AML-193 (cell line): Measurements from ENCODE around the gene RPTOR.

ENCODE experiments used
- DNase-seq, 2 experiments: peaks; one replicate each; lab custom pipeline; 2025; lab: John Stamatoyannopoulos, UW

Gene RPTOR

DNA sequence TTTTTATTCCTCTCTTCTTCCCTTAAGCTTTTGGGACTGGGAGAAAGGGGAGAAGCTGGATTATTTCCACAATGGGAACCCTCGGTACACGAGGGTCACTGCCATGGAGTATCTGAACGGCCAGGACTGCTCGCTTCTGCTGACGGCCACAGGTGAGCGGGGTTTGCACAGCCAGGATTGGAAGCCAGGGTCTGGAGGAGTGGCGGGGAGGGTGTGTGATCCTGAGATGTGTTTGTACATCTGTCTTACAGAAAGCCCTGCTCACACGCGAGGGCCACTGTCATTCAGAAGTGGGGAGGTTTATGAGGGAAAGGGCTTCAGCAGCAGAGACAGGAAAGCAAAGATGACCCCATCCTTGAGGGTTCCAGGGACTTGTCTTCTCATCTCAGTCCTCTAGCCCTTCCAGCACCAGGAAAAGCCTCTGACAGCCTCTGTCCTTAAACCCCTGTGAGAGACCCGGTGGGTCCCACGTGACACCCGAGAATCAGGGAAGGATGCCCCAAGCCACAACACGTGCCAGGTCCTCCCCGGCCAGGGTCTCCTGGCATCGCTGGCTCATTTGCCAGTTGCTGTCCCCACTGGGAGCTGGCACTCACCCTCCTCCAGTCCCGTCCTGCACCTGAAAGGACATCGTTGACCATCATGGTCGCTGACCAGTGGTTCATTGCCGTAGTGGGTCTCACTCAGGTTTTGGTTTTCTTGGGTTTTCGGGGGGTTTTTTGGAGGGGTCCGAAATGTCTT, 402.7 kb downstream of the RPTOR start:
- DNase-seq, result no peak

DNA sequence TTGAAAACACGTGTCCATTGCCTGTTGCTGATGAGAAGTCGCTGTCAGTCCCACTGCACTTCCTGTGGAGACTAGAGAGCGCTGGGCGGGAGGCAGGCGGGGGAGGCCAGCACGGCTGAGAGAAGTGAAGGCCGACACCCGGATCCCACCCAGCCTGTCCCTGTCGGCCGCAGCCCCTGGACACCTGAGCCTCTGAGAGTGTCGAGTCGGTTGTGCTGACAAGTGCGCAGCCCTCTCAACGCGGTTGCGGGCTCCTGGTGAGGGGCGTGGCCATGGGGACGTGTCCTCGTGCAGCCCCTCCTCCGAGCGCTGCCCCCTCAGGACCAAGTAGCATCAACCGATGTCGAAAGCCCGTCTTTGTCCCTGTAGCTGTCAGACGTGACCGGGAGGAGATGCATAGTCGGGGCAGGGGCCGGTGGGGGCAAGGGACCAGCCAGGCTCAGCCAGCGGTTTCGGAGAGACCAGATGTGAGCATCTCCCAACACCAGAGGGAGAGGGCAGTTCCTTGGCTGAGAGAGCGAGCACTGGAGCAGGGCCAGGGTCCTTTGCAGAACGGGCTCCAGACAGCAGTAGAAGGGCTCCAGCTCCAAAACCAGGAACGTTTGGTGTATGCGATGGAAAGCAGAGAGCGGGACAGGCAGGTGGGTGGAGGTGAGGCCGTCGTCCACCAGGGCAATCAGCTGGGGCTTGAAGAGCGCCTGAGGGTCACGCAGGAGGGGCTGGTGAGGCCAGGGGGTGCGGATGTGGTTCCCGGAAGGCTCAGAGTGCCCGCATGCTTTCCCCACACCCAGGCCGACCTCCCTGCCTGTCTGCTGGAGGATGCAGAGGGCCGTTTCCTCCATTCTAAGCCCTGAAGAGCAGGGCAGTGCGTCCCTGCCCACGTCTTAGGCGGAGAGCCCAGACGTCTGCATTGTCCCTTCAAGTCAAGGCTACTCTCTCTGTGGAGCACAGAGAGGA, 403.7 kb downstream of the RPTOR start:
- DNase-seq, result no peak

DNA sequence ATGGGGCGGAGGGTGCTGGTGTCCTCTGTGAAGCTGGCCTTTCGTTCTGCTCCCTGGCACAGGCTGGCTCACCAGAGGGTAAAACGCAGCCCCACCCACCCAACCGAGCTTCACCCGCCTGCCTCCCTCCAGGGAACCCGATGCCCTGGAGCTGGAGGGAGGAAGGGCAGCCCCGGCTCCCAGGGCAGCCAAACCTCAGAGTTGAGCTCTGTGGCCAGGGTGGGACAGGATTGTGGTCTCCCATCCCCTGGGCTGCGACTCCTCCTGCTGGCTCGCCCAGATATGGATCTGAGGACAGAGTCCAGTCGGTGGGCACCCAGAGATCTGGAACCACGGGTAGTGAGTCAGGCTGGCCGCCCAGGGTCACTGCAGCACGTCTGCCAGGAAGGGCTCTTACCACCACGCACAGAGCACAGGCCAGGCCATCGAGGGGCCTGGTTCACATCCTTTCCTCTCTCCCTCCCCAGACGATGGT, 404.4 kb downstream of the RPTOR start:
- no peak for DNase-seq

DNA sequence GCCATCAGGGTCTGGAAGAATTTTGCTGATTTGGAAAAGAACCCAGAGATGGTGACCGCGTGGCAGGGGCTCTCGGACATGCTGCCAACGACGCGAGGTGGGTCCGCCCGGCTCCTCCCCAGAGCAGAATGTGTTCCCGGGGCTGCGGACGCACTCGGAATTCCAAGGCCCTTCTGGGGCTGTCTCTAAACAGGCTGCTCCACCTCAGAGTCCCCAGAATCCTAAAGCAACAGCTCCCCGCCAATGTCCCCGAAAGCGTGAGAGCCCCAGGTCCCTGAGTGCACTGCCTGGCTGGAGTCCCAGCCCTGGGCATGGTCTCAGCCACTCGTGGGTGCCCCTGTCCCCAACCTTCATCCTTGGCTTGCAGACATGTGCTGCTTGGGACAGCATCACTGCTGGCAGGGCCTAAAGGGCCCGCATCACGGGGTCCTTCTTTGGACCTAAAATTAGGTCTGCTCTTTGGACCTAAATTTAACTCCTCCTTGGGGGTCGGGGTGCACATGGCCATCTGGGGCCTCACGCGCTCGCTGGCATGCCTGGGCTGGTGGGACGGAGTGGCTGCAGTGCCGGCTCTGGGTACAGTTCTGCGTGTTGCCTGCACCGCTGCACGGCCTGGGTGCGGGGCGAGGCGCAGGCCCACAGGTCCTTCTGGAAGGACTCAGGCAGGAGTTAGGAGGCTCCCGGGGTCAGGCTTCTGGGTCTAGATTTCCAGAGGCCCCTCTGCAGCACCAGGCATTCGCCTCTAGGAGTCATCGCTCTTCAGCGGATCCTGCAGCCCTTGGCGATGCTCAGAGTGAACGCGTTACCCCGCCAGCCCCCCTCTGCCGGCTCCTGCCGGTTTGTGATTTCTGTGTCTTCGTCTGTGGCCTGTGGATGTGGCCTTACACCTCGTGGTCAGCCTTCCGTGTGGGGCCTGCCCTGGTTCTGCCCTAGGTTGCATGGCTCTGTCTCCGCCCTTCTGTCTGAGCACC, 405.1 kb downstream of the RPTOR start:
- DNase-seq, result no peak

DNA sequence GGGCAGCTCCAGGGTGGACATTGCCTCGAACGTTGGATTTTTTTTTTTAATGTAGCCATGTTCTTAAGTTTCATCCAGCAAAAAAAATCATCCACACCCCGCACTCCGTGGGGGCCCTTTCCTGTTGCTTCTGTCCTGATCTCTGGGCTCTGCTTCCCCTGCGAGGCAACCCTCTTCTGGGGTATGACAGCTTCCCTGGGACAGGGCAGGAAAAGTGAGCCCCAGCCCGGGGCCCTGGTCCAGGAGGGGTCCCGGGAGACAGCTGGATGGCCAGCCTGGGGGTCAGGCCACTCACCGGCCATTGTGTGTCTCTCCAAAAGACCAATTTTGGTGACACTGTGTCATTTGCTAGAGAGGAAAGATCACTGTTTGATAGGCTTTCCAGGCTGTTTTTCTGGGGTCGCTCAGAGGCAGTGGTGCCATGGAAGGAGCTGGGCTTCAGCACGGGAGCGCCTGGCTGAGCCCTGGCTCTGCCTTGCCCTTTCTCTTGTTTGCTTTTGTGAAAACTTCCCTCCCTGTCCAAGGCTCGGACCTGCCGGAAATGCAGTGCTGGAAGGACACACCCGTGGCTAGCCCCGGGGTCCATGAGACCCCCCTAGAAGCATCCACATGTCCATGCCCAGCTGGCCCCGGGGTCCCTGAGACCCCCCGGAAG, 406.0 kb downstream of the RPTOR start:
- no peak for DNase-seq

DNA sequence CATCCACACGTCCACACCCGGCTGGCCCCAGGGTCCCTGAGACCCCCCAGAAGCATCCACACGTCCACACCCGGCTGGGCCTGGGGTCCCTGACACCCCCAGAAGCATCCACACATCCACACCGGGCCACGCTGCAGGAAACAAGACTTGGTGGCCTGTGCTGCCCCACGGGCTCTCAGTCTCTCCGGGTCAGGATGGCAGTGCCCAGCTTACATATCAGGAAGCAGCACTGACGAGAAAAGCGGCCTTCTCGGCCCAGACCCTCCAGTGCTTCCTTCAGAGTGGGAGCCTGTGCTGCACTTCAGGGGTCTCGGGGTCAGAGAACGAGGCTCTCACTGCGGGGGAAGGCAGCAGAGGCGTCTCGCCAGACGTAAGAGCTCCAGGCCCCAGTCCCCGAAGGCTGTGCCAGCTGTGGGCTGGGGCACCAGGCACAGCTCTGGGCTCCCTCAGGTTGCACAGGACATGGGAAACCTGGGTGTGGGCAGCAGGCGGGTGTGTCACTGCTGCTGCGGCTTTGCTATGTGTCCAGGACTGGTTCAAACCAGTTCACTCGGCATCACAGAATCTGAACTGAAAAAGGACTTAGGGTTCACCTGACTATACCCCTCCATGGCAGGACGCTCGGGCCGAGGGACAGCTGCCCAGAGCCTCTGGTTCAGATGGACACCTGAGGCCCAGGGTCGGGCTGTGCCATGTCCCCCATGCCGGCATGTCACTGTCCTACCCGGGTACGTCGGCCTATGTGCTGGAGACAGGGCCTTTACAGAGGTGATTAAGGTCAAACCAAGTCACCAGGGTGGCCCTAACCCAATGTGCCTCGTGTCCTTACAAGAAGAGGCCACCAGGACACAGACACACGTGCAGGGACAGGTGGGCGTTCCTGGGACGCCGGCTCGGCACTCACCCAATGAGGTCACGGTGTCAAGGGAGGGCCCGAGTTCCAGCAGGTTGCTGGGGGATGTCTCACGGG, 406.8 kb downstream of the RPTOR start:
- no peak for DNase-seq

DNA sequence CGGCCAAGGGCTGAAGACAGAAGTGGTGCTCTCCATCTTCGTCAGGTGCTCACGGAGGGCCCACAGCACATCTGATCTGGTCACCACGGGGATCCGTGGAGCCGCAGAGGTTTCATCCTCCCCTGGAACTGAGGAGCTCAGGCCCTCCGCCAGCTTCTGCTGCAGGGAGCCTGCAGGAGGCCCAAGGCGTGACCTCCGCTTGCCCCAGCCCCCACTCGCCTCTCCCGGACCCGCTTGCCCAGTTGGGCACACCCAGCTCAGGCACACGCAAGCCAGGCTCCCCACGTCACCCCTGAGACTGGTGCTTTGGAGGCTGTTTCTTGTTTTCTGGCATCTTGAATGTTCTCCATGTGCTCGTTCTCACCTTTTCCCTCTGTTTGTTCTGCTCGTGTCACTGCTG, 407.7 kb downstream of the RPTOR start:
- no peak for DNase-seq

DNA sequence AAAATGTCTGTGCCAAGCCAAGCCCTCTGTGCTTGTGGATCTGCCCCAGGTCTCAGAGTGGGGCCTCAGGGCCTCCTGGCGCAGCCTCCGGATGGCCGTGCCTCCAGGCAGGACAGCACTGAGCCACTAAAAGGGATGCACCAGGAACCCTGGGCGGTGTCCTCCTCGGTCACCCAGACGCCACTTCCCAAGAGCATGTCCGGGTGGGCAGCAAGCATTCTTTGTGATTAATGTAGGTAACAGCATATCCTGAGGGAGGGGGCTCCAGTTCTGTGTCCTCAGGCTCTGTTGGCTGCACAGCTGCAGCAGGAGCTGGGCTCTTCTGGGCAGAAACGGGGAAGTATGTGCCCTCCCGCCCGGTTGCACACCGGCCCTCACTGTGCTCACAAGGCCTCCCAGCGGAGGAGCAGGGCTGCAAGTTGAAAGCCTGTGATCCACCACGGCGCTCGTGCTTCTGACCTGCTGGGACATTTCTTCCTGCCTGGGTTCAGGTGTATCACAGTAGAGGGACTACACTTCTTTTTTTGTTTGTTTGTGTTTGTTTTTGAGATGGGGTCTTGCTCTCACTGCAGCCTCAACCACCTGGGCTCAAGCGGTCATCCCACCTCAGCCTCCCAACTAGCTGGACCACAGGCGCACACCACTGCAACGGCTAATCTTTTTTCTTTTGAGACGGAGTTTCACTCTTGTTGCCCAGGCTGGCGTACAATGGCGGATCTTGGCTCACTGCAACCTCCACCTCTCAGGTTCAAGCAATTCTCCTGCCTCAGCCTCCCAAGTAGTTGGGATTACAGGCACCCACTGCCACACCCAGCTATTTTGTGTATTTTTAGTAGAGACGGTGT, 409.1 kb downstream of the RPTOR start:
- DNase-seq, result no peak

DNA sequence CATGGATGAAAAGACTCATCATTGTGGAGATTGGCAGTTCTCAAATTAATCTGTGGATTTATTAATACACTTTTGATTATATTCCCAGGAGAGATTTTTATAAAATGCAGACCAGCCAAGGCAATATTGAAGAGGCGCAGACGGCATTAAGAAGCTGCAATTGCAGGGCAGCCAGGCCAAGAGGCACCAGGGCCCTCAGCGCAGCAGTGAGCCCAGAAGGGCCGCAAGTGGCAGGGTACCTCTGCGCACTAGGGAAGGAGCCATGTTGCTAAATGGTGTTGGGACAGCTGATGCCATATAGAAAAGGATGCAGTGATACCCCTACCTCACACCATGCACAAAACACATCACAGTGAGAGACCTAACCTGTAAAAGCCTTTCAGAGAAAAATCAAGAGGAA, 410.4 kb downstream of the RPTOR start:
- no peak for DNase-seq

DNA sequence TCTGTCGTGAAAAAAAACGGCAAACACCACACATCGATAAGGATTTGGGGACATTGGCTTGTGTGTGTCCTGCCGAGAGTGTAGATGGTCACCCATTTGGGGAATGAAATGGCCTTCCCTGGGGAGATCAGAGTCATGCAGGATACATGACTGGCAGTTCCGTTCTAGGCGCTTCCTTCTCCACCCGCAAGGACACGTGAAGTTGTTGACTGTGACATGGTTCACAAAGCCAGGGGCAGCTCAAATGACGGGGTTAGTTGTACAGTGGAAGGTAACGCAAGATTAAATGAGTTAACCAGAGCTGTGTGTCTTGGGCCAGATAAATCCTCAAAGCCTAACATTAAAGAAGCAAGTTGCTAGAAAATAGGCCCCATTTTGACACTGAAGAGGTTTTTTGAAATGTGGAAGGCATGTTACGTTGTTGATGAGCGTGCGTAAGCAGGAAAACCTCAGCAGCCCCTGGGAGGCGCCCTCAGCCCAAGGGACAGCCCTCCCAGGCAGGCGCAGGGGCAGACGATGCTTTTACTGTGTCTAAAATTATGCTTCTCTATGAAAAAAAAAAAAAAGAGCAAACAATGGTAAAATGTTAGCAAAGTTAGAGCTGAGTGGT, 411.1 kb downstream of the RPTOR start:
- no peak for DNase-seq

DNA sequence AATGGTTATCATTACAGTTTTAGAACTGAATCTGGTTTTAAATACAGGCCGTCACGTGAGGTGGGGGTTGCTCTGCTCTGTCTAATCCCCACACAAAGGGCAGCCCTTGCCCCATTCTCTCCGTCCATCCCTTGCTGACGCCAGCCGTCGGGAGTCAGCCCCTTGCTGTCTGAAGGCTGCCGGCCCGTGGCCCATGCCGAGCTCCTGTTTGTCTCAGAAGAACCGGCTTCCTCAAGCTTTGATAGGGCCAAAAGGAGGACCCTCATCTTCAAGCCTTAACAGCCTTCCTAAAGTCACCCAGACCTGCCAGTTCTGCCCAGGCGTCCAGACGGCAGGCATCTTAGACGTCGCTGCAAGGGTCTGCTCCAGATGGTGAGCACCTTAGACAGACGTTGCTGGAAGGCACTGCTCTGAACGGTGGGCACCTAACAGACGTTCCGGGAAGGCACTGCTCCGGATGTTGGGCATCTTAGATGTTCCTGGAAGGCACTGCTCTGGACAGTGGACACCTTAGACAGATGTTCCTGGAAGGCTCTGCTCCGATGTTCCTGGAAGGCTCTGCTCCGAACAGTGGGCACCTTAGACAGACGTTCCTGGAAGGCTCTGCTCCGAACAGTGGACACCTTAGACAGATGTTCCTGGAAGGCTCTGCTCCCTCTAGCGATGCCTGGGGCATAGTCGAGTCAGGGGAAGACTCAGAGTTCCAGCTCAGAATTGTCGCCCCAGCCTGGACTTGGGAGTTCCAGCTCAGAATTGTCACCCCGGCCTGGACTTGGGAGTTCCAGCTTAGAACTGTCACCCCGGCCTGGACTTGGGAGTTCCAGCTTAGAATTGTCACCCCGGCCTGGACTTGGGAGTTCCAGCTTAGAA, 411.9 kb downstream of the RPTOR start:
- no peak for DNase-seq

DNA sequence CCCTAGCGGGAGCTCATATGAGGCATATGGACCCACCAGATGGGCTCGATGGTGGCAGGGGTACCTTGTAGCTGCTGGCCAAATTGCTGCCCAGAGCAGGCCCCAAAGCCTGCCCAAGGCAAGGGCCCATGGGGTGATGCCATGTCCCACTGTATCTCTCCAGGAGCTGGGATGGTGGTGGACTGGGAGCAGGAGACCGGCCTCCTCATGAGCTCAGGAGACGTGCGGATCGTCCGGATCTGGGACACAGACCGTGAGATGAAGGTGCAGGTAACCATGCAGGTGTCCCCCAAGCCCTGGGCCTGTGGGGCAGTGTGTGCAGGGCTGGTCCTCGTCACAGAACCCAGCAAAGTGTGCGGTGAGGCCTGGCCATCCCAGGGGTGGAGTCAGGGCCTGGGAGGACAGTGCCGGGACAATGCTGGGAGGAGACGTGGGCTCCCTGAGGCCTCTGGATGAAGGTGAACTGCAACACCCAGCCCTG, 412.9 kb downstream of the RPTOR start:
- DNase-seq, result no peak

DNA sequence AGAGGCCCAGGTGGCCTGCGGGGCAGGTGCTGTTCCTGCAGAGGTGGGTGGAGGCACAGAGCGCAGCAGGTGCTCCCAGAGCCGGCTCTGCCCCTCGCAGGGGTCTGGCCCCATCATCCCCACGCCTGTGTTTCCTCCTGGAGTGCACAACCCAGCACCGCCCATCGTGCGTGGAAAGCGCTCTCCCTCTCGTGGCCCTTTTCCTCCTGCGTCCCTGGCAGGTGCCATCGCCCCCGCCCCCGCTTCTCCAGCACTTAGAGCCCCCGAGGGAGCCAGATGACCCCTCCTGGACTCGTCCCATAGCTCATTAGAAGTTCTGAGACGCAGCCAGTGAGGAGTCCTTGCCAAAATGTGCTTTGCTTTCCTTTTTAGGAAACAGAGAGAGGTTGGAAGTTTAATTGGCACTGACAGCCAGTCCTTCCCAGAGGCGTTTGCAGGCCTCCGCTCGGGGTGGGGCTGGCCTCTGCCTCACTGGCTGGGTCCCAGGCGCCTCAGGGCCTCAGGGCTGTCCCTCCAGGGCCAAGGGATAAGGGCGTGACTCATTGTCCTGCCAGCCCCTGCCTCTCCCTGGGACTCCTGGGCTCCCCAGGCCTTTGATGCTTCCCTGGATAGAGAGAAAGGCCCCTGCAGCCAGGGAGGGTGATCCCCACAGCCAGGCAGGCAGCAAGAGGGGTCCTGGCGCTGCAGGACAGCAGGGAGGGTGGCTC, 414.8 kb downstream of the RPTOR start:
- no peak for DNase-seq

DNA sequence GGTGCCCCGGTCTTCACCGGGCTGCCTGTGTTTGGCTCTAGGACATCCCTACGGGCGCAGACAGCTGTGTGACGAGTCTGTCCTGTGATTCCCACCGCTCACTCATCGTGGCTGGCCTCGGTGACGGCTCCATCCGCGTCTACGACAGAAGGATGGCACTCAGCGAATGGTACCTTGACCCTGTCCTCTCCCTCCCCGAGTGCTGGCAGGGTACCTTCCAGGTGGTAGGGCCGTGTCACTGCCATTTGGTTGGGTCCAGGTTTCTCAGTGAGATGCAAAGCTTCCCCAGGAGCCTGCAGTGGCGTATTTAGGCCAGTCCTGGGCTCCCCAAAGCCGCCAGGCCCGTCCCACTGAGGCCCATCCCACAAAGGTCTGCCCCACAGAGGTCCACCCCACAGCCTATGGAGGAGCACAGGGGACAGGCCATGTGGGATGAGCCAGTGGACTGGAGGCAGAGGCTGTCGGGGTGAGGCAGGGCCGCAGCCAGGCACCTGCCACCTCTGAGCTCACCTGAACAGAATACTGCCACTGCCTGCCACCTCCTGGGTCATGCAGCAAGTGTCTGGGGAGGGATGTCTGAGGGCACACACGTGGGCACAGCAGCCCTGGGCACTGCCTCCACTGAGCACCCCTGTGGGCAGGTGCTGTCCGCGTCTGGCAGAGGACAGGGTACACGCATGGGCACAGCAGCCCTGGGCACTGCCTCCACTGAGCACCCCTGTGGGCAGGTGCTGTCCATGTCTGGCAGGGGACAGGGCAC, 415.6 kb downstream of the RPTOR start:
- no peak for DNase-seq

DNA sequence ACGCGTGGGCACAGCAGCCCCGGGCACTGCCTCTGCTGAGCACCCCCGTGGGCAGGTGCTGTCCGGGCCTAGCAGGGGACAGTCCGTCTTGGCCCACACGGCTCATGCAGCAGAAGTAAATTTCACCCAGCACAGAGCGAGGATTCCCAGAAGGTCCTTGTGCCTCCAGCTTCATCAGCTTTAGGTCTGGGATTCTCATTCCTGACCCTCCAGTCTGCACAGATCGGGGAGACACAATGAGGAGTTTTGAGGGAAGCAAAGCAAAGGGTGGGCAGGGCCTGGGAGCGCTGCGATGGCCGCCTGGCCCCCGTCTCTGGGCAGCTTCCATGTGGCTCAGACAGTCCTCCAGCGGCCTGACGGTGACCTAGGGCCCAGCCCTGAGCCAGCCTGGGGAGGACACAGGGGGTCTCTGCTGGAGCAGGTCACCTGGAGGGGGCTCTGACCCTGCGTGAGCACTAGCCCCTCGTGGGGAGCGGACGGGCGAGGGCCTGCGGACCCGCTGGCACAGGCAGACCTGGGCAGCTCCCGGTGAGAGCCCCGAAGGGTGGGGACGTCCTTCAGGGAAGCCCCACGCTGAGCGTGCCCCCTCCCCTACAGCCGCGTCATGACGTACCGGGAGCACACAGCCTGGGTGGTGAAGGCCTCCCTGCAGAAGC, 416.3 kb downstream of the RPTOR start:
- DNase-seq, result no peak
